Neural crest cell (in vitro differentiated cells): ENCODE data around the gene COL23A1. TPM values are rescaled to one million over a fixed set of nuclear protein-coding genes. Genes with fewer than 3 reads are reported as not detected.

Experiments used
- DNase-seq: peaks from one replicate; pipeline ENCODE4 v3.0.0; 2021; ENCODE audit warnings: low read depth, mixed read lengths, low spot score
- H3K27ac Mint-ChIP-seq: one replicate; pipeline ENCODE4 v1.8.0; 2021; ENCODE audit warnings: mild to moderate bottlenecking, mixed read lengths; ENCODE audit not compliant: unreplicated experiment
- H3K27me3 Mint-ChIP-seq: 2 replicates; pipeline ENCODE4 v1.8.0; 2021; ENCODE audit warnings: low read depth, mild to moderate bottlenecking, mixed read lengths
- H3K36me3 Mint-ChIP-seq: 2 replicates; pipeline ENCODE4 v1.8.0; 2021; ENCODE audit warnings: low read depth, mild to moderate bottlenecking, mixed read lengths
- H3K4me1 Mint-ChIP-seq: 2 replicates; pipeline ENCODE4 v1.8.0; 2021; ENCODE audit warnings: mixed read lengths
- H3K4me3 Mint-ChIP-seq: one replicate; pipeline ENCODE4 v1.8.0; 2021; ENCODE audit warnings: mild to moderate bottlenecking, mixed read lengths
- H3K9me3 Mint-ChIP-seq: 2 replicates; pipeline ENCODE4 v1.8.0; 2021; ENCODE audit warnings: mixed read lengths
- total RNA-seq: library from RNA; stranded (reverse); gene quantifications from 2 replicates; pipeline ENCODE4 v1.2.1, GENCODE V29; 2021
- TF ChIP-seq, protein P1 (sequence below): fragments of 200-600 bp; sonication (generic); conservative IDR thresholded peaks from 2 replicates; pipeline ENCODE4 v1.5.0; 2021; ENCODE audit warnings: antibody characterized with exemption, mild to moderate bottlenecking

Gene COL23A1
- total RNA-seq, 1 donor from 2014 or later, result 33.7 TPM

DNA sequence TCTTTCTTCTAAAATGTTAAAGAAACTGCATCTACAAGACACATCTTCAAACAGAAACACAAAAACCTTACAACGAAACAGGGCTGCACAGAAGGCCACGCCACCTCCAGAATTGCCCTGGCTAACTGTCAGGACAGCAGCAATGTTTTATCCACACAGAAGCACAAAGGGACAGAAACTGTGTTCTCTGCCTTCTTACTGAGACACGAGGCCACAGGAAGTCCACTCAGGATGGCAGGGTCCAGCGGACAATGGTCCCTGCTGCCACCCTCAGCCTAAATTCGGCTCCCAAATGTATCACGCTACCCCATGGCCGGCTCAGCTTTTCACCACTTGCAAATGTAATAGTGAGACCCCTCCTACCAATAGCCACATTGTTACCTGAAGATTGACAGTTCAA lies 197.8 kb downstream of the COL23A1 start:
- Mint-ChIP-seq H3K9me3 (no peaks in the 10 kb centered on the region), H3K27me3 (no peaks in the 10 kb centered on the region), H3K36me3 (no peaks in the 10 kb centered on the region), H3K27ac (peak overlapping the region; percentile 72), H3K4me3 (peak overlapping the region; percentile 10), H3K4me1 (peaks cover 41% of the 10 kb centered on the region)
- TF ChIP-seq, protein P1, sequence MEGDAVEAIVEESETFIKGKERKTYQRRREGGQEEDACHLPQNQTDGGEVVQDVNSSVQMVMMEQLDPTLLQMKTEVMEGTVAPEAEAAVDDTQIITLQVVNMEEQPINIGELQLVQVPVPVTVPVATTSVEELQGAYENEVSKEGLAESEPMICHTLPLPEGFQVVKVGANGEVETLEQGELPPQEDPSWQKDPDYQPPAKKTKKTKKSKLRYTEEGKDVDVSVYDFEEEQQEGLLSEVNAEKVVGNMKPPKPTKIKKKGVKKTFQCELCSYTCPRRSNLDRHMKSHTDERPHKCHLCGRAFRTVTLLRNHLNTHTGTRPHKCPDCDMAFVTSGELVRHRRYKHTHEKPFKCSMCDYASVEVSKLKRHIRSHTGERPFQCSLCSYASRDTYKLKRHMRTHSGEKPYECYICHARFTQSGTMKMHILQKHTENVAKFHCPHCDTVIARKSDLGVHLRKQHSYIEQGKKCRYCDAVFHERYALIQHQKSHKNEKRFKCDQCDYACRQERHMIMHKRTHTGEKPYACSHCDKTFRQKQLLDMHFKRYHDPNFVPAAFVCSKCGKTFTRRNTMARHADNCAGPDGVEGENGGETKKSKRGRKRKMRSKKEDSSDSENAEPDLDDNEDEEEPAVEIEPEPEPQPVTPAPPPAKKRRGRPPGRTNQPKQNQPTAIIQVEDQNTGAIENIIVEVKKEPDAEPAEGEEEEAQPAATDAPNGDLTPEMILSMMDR, result no peak
- DNase-seq, result no peak

GRCh38 chr5:178391480-178391879 lies 198.7 kb downstream of the COL23A1 start:
- Mint-ChIP-seq H3K4me1 (peaks cover 43% of the 10 kb centered on the region), H3K9me3 (no peaks in the 10 kb centered on the region), H3K36me3 (no peaks in the 10 kb centered on the region), H3K4me3 (no peak overlapping the region), H3K27ac (no peak overlapping the region), H3K27me3 (no peaks in the 10 kb centered on the region)
- DNase-seq, result no peak
- TF ChIP-seq, protein P1, result no peak

DNA sequence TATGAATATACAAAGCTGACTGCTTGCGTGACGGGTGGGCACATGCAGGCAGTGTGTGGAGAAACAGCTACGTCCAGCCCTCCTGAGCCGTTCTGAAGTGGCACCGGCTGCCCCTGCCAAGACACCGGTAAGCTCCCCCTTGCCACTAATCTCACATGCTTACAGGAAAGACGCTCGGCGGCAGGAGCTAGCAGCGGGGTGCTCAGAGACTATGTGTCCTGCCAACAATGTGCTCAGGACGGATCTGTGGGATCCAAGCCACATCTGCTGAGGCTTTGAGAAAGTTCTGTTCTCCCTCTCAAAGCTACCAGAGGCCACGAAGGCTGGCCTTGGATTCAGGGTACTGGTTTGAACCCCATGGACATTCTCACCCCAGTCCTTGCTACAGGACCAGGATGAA lies 200.4 kb downstream of the COL23A1 start:
- TF ChIP-seq, protein P1, result no peak
- no peak for DNase-seq
- Mint-ChIP-seq H3K36me3 (no peaks in the 10 kb centered on the region), H3K4me3 (no peak overlapping the region), H3K27ac (no peak overlapping the region), H3K9me3 (no peaks in the 10 kb centered on the region), H3K27me3 (no peaks in the 10 kb centered on the region), H3K4me1 (peaks cover 49% of the 10 kb centered on the region)

- H3K4me1 Mint-ChIP-seq, result peaks cover 53% of the 10 kb centered on the region
- no peak overlapping the region for H3K4me3 Mint-ChIP-seq
- H3K27ac Mint-ChIP-seq, result no peak overlapping the region
- TF ChIP-seq, protein P1, result no peak
- DNase-seq, result no peak
- no peaks in the 10 kb centered on the region for H3K9me3 Mint-ChIP-seq
- no peaks in the 10 kb centered on the region for H3K27me3 Mint-ChIP-seq
- no peaks in the 10 kb centered on the region for H3K36me3 Mint-ChIP-seq
Observed at GRCh38 chr5:178389026-178389729, 201.0 kb downstream of the COL23A1 start.

- Mint-ChIP-seq H3K27me3 (no peaks in the 10 kb centered on the region), H3K9me3 (no peaks in the 10 kb centered on the region), H3K4me1 (peaks cover 58% of the 10 kb centered on the region), H3K27ac (no peak overlapping the region), H3K36me3 (no peaks in the 10 kb centered on the region), H3K4me3 (no peak overlapping the region)
- TF ChIP-seq, protein P1, result no peak
- DNase-seq, result no peak
Observed at GRCh38 chr5:178388386-178389025, 201.7 kb downstream of the COL23A1 start.
